ENCODE results near the gene ZNF507. TPM values are rescaled to one million over a fixed set of nuclear protein-coding genes. Genes with fewer than 3 reads are reported as not detected.

Gene ZNF507
- polyA plus RNA-seq, 3 donors: 0.08 to 0.39 (median 0.10) TPM

DNA sequence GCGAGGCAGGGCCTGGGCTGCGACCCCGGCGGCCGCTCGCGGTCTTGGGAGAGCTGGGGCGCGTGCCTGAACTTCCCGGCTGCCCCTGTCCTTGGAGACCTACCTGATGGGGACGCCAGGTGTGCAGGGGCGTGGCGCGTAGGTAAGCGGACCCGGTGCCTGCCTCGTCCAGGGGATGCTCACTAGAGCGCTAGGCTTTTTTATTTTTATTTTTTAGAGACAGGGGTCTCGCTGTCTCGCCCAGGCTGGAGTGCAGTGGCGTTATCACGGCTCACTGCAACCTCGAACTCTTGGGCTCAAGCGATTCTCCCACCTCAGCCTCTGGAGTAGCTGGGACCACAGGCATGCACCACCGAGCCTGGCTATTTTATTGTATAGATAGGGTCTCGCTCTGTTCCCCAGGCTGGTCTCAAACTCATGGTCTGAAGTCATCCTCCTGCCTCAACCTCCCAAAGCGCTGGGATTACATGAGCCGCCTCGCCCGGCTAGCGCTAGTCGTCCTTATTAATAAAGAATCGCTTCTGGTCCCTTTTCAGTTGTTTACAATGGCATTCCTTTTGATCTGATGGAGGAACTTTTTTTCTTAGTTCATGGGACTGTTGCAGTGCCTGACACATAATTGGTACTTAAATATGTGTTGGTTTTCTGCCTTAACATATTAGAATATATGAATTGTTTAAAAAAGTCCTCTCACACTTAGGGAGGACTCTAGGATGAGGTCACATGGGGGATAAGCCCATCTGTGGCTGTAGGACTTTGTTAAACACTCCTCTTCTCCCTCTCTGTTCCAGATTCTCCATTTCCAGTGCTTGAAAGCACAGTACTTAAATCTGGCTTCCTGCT is 61.0 kb downstream of the ZNF507 start:
- peak overlapping the region; percentile 86 for H3K9ac ChIP-seq (ENCODE audit: insufficient read depth, low read length, poor library complexity, severe bottlenecking)
- DNase-seq: no peak
- Mint-ChIP-seq H3K36me3 (peaks cover 29 to 34% of the 10 kb centered on the region in 2 donors), H3K4me3 (peak overlapping the region; percentile 79 to 88), H3K9me3 (peaks cover 0 to 5% (median 0%) of the 10 kb centered on the region in 7 donors), H3K4me1 (peaks cover 30% of the 10 kb centered on the region), H3K27ac (peak overlapping the region in 6 of 7 donors; percentile 33 to 85 (median 81)), H3K27me3 (ENCODE audit: low read depth in 3 of 3) (peaks cover 22 to 23% (median 23%) of the 10 kb centered on the region in 3 donors)
- H3K9me3 ChIP-seq (replicated peaks in 1 of 2; ENCODE audit: control insufficient read depth in 1 of 2, insufficient read depth in 1 of 2, low read length in 2 of 2): no peaks in the 10 kb centered on the region
- H3K79me2 ChIP-seq (ENCODE audit: insufficient read depth, low read length): peaks cover 5% of the 10 kb centered on the region
- peak overlapping the region; percentile 84 for H2AFZ ChIP-seq (ENCODE audit: insufficient read depth, low read depth, low read length, poor library complexity, severe bottlenecking)
- H3K27me3 ChIP-seq (ENCODE audit: control insufficient read depth in 2 of 2, insufficient read depth in 2 of 2, low read length in 2 of 2): peaks cover 4 to 11% of the 10 kb centered on the region in 2 donors
- peak overlapping the region; percentile 82 for H3K4me2 ChIP-seq (replicated peaks; ENCODE audit: extremely low read depth, low read length, poor library complexity, severe bottlenecking)
- TF ChIP-seq, protein P1, sequence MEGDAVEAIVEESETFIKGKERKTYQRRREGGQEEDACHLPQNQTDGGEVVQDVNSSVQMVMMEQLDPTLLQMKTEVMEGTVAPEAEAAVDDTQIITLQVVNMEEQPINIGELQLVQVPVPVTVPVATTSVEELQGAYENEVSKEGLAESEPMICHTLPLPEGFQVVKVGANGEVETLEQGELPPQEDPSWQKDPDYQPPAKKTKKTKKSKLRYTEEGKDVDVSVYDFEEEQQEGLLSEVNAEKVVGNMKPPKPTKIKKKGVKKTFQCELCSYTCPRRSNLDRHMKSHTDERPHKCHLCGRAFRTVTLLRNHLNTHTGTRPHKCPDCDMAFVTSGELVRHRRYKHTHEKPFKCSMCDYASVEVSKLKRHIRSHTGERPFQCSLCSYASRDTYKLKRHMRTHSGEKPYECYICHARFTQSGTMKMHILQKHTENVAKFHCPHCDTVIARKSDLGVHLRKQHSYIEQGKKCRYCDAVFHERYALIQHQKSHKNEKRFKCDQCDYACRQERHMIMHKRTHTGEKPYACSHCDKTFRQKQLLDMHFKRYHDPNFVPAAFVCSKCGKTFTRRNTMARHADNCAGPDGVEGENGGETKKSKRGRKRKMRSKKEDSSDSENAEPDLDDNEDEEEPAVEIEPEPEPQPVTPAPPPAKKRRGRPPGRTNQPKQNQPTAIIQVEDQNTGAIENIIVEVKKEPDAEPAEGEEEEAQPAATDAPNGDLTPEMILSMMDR (IDR thresholded peaks at IDR 0.05): no peak
- H3K36me3 ChIP-seq (replicated peaks in 1 of 2; ENCODE audit: control insufficient read depth in 1 of 2, insufficient read depth in 2 of 2, low read length in 2 of 2): peaks cover 10 to 27% of the 10 kb centered on the region in 2 donors
- H3K4me1 ChIP-seq (ENCODE audit: control insufficient read depth in 1 of 2, insufficient read depth in 2 of 2, low read length in 2 of 2): peaks cover 26 to 33% of the 10 kb centered on the region in 2 donors
- H3K27ac ChIP-seq (ENCODE audit: low read depth in 1 of 2, low read length in 2 of 2): peak overlapping the region in 1 of 2 donors; percentile 85
- peak overlapping the region; percentile 59 to 77 (median 70) for H3K4me3 ChIP-seq (replicated peaks in 1 of 3; ENCODE audit: low read depth in 2 of 3, low read length in 3 of 3)
- no peaks in the 10 kb centered on the region for H4K20me1 ChIP-seq (ENCODE audit: insufficient read depth, low read length)
- WGBS (ENCODE audit: insufficient coverage): 2% methylated on average over 25 of the region's 33 CpGs
- intact Hi-C loops (cut with micrococcal nuclease): loop anchor here (10.0 kb wide), 2 partner anchors 178 to 268 kb away; partner anchors contain the start of genes ANKRD27 (in 2 of the 2), RGS9BP (in 2 of the 2) and PDCD5 (in 1 of the 2)
